ENCODE data around the gene MSMO1.

DNA sequence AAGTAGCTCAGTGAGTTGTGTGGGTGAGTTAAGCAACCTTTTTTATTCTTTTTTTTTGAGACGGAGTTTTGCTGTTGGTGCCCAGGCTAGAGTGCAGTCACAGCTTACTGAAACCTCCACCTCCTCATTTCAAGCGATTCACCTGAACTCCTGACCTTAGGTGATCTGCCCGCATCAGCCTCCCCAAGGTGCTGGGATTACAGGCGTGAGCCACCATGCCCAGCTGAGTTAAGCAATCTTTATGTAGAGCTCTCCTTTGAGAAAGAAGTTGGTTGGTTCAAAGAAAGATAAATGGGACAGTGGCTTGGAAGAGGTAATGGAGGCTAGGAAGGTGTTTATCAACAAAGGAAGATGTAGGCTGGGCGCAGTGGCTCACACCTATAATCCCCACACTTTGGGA, 3.2 kb downstream of the MSMO1 start:
- TF ChIP-seq CEBPB (IDR thresholded peaks at IDR 0.05), result no peak
- no peak for TF ChIP-seq TAF1 (IDR thresholded peaks at IDR 0.05; ENCODE audit: low read depth)
- TF ChIP-seq EGR1 (IDR thresholded peaks at IDR 0.05), result no peak
- TF ChIP-seq NFIC (IDR thresholded peaks at IDR 0.05), result no peak
- TF ChIP-seq EP300 (IDR thresholded peaks at IDR 0.05; ENCODE audit: borderline replicate concordance), result no peak
- TF ChIP-seq FOXM1 (IDR thresholded peaks at IDR 0.05; ENCODE audit: borderline replicate concordance, low read depth), result no peak
- no peak for TF ChIP-seq CREB1 (IDR thresholded peaks at IDR 0.05; ENCODE audit: low read depth)
